Erythroblast (primary cell): ENCODE data around the gene CLDN10.

Experiments used
- DNase-seq, 2 experiments: peaks; one replicate each; lab custom pipeline; 2025; lab: John Stamatoyannopoulos, UW
- GATA1 ChIP-seq: IDR thresholded peaks from 2 replicates; pipeline ENCODE4 v1.6.1; 2011; ENCODE audit warnings: low read depth, mild to moderate bottlenecking, control low read depth, low read length, moderate library complexity
- POLR2A ChIP-seq: IDR thresholded peaks from 2 replicates; pipeline ENCODE4 v1.6.1; 2011; ENCODE audit warnings: mild to moderate bottlenecking, low read length

The CLDN10 gene

DNA sequence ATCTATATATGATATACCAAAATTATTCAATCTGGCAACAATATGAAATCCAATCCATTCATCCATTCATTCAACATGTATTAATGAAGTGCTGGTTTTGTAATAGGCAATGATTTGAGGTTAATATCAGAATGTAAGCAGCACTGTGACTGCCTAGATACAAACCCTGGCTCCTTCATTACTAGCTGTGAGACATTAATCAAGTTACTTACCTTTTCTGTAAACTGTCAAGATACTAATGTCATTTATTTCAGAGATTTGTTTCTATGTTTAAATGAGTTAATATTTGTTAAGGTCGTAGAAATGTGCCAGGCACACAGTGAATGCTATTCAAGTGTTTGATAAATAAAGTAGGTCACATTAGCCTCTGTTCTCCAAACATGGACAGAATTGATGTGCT is 40.9 kb downstream of the CLDN10 start:
- TF ChIP-seq POLR2A (no peak), GATA1 (no peak)
- no peak for DNase-seq

DNA sequence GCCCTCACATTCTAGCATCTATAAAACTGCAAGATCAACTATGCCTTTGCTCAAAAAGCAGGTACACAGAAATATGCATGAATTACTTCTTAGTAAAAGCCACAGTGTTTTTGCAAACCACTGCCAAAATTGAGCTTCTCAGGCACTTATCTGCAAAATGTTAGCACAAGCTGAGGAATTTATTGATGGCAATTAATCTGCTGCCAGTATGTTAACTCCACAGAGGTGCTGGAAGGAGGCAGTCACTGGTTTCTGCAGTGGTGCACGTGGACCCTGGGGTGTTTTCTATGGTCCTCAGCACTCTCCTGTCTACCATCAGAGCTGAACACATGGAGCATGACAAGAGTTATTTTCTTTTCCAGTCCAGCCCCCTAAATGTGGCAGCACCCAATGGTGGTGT is 44.2 kb downstream of the CLDN10 start:
- no peak for DNase-seq
- TF ChIP-seq POLR2A (no peak), GATA1 (no peak)

DNA sequence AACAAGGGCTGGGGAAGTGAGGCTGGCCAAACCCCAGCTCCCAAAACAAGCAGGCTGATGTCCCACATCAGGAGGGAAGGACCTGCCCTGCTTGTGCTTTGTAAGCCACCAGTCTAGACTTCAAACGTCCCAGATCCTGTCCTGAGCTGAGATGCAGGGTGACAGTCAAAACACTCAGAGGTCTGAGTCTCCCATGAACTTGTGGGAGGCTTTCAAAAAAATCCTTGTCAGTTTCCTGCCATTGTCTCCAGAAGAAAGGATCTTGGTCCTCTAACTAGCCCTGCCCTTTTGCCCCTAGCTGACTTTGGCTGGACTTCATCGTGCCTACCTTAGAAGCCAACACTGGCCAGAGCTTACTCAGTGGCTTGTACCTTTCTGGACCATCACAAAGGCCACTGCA is 48.7 kb downstream of the CLDN10 start:
- DNase-seq: no peak
- TF ChIP-seq POLR2A (no peak), GATA1 (no peak)

DNA sequence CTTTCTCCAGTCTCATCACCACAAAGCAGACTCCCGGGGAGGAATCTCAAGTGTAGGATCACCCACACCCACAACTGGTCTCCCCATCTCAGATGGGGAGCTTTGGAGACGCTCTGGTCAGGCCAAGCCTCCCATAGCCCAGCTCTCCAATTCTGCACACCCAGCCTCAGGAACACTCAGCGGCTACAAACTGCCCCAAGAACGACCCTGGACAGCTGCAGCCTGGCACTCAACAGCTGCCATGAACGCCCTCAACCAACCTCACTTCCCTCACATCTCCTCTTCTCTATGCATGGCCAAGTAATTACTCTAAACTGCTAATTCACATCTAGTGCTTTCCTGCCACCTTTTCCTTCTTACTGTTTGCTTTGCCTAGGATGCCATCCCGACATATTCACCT is 49.4 kb downstream of the CLDN10 start:
- DNase-seq: no peak
- TF ChIP-seq POLR2A (no peak), GATA1 (no peak)

DNA sequence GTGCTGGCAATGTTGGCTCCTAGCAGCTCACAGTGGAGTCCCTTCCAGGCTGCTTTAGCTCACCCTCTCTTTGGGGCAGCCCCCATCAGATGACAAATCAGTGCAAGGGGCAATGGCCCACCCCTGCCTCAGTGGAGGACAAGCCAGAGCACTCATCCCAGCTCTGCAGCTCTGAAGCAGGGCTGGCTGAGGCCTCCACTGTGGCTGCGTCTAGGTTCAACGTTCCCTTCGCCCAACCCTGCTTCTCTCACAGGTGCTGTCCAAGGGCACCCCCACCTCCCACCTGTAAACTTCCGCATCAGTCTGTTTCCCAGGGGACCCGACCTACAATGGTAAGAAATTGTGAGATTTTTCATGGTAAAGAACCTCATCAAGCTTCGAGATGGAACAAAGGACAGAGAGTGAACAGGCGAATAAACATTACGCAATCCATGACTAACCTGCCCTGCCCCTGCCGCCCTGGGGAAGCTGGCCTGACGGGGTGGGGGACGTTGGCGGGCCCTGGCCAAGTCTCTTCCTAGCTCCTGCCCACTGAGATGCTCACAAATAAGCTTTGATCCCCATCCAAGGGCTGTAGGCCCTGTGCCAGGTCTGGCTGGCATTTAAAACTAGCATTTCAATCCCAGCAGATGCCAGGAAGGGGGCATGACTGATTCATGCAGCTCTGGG is 51.5 kb downstream of the CLDN10 start:
- no peak for DNase-seq
- TF ChIP-seq POLR2A: no peak
- TF ChIP-seq GATA1: no peak

DNA sequence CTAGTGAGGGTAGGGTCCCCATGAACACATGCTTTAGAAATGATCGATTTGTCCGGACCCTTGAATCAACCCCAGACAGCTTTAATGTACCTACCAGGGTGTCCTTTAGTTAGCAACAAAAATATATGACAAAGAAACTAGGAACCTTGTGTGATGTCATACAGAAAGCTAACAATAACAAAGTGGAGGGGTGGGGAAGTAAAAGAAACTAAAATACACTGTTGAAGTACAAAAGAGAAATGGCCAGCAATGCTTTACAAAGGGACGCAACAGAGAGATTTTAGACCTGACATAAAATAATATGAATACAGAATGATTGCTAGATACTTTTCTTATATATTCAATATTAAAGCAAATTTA is 52.0 kb downstream of the CLDN10 start:
- no peak for DNase-seq
- TF ChIP-seq POLR2A (no peak), GATA1 (no peak)

DNA sequence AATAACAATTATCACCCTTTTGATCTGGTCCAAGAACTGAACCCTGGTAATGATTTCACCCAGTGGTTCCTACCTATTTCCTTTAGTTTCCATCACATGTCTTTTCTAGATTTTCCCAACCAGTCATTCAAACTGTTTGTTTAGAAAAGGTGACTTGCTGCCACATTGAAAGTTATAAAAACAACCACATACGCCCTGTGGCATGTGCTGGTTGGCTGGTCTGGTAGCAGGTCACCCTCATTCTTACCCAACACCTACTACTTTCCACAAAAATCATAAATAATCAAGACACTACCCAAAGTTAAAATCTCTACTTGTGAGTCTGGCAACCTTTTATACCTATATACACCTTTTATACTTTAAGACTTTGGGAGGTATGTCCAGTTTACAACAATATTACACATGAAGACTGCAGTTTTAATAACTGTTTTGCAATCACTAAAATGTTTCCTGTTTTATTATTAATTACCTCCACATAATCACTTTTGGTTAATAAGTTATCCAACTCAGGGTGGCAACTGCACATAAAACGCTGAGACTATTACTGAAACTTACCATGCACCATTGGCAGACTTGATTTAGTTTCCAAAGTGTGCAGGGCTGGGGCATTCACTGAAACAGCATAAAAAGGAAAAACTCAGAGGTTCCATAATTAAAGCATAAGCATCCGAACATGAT is 53.1 kb downstream of the CLDN10 start:
- TF ChIP-seq POLR2A (no peak), GATA1 (no peak)
- no peak for DNase-seq

DNA sequence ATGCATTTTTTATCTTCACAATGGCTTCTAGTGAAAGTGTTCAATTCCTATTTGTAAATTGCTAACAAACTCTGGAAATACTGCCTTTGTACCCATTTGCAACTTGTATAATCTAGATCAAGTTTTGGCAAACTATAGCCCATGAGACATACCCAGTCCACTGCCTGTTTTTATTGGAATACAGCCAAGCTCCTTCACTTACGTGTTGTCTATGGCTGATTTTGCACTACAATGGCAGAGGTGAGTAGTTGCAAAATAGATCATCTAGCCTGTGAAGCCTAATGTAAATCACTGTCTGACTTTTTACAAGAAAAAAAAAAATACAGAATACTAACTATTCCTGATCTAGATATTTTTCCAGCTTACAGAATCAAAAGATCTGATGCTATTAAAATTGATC is 54.8 kb downstream of the CLDN10 start:
- DNase-seq: no peak
- TF ChIP-seq GATA1 (no peak), POLR2A (no peak)

DNA sequence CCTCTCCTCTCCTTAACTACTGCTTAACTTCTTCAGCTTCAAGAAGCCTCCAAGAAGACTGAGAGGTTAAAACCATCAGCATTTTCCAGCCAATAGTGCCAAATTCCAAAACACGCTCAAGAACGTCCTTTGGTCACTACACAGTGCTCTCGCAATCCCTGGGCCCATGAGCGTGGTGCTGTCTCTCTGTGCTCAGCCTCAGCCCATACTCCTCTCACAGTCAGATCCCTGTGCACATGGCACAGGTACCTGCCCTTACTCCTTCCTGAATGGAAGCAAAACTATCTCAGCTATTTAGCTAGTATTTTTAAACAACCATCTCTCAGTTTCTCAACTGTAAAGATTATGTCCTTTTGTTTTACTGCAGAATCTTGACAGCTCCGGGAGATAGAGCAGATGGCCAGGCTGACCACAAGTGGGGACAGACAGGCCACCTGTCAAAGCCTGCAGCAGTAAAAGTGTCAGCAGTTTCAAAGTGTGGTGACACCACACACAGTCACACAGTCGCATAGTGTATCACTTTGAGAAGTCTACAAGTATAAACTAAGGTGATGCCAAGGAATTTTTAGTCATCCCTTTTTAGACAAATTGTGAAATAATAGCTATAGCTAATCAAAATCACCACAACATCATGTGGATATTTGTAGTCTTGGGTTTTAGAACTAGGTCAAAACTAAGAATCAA is 56.3 kb downstream of the CLDN10 start:
- DNase-seq: no peak
- no peak for TF ChIP-seq GATA1
- TF ChIP-seq POLR2A: no peak

DNA sequence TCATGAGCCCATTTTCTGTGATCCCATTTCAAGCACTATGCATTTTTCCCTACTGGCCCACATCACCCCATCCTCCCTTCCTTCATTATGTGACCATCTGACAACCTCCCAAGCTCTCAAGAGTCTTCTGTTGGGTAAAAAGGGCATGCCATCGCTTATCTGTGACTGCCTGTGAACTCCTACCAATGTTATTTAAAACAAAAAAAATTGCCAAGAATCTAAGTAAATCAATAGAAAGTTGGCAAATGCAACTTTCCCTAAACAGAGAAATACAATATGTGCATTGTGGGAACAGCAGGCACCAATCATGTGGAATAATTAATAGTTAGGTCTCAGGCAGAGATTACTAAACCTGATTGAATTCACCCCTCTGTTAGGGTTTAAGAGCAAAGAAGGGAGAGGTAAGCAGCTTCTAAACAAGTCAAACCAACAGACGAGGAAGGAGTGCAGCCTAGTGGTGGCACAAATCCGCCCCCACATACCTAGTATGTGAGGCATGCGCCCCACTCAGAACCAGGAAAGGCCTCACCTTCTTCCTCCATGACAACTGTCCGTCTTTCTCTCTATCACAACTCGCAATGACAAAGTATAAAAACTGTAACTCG is 62.2 kb downstream of the CLDN10 start:
- DNase-seq: no peak
- no peak for TF ChIP-seq POLR2A
- TF ChIP-seq GATA1: no peak

DNA sequence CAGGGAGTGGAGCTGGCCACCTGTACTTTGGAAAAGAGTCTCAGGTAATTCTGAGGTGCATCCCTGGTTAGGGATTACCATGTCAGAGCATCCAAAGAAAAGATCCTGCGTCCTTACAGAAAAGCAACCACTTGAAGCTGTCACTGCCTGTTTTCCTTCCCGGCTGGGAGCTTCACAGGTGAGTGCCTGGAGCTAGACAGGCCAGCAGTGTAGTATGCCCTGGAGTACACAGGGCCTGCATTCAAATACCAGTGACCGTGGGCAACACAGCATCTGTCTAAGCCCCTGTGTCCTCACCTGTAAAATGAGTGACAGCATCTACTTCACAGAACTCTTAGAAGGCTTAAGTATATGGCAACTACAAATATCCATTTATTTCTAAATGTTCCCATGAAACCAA is 63.0 kb downstream of the CLDN10 start:
- no peak for DNase-seq
- TF ChIP-seq GATA1 (no peak), POLR2A (no peak)

DNA sequence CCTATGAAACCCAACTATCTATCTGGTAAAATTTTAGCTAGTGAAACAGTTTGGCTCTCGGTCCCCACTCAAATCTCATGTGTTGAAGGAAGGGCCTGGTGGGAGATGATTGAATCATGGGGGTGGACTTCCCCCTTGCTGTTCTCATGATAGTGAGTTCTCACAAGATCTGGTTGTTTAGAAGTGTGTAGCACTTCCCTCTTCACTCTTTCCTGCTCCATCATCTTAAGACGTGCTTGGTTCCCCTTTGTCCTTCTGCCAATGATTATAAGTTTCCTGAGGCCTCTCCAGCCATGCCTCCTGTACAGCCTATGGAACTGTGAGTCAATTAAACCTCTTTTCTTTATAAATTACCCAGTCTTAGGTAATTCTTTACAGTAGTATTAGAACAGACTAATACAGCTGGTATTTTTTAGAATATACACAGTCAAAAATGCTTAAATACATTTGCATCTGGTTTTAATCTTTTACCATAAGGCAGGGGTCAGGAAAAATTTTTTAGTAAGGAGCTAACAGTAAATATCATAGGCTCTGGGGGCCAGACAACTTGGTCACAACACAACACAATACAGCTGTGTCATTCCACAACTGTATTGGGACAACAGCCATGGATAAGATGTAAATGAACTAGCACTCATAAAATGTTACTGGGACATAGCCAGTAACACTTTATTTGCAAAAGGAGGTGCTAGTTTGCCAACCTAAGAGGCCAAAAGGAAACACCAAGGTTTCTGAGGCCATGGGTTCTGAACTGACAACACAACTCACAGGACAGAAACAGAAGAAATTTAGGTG is 67.7 kb downstream of the CLDN10 start:
- DNase-seq: no peak

DNA sequence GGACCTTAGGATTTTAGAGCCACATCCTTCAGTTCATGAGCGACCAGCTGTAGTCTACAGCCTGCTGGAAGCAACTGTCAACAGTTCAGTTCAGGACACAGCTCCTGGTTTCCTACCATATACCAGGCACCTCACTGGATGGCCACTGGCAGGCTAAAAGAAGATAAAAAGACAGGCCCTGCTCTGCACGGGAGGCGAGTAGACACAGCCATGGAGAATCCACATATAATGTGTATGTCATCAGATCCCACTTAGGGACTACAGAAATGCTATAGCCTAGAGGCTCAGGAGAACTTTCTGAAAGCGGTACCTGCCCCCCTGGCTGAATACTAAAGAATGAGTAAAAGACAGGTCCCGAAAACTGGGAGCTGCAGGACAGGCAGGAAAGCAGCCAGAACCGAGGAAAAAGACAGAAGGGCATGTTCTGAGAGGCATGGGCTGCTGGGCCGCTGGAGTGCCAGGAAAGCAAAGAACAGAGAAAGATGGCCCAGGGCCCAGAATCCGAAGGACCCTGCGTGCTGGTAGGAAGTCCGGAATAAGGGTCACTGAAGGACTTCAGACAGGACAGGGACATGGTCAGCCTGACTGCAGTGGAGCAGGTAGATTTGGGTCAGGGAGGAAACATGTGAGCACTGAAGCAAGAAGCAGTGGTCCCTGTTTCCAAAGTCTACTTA is 68.4 kb downstream of the CLDN10 start:
- DNase-seq: no peak

More for the DNA sequence above, 67.7 kb downstream of the CLDN10 start:
- no peak for TF ChIP-seq GATA1
- TF ChIP-seq POLR2A: no peak

More for the DNA sequence above, 68.4 kb downstream of the CLDN10 start:
- no peak for TF ChIP-seq POLR2A
- TF ChIP-seq GATA1: no peak
